ENCODE measurements around the gene ATF7IP2.
A peak's percentile ranks its signal among the peaks of the same experiment; 100 is the strongest.

Gene ATF7IP2

DNA sequence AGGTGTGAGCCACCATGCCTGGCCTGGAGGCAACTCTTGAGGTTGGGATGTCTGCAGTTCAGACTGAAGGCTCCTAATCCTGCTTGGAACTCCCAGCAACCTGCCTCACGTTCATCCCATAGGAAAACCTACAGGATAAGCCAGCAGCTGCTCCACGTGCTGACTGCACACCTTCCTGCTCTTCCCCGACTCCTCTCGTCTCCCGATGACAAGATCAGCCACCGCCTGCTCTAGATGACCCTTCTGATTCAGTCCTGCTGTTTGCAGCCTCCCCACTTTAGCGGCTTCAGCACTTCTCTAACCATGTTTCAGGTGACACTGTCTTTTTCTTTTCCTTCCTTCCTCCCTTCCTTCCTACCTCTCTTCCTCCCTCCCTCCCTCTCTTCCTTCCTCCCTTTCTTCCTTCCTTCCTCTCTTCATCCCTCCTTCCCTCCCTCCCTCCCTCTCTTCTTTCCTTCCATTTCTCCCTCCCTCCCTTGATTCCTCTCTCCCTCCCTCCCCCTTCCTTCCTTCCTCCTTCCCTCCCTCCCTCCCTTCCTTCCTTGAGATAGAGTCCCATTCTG lies 132.7 kb downstream of the ATF7IP2 start:
- no peak for DNase-seq

DNA sequence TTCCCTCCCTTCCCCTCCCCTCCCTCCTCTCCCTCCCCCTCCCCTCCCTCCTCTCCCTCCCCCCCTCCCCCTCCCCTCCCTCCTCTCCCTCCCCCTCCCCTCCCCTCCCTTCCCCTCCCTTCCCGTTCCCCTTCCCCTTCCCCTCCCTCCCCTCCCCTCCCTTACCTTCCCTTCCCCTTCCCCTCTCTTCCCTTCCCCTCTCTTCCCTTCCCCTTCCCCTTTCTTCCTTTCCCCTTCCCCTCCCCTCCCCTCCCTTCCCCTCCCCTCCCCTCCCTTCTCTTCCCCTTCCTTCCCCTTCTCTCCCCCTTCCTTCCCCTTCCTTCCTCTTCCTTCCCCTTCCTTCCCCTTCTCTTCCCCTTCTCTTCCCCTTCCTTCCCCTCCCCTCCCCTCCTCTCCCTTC lies 133.4 kb downstream of the ATF7IP2 start:
- DNase-seq, result no peak

DNA sequence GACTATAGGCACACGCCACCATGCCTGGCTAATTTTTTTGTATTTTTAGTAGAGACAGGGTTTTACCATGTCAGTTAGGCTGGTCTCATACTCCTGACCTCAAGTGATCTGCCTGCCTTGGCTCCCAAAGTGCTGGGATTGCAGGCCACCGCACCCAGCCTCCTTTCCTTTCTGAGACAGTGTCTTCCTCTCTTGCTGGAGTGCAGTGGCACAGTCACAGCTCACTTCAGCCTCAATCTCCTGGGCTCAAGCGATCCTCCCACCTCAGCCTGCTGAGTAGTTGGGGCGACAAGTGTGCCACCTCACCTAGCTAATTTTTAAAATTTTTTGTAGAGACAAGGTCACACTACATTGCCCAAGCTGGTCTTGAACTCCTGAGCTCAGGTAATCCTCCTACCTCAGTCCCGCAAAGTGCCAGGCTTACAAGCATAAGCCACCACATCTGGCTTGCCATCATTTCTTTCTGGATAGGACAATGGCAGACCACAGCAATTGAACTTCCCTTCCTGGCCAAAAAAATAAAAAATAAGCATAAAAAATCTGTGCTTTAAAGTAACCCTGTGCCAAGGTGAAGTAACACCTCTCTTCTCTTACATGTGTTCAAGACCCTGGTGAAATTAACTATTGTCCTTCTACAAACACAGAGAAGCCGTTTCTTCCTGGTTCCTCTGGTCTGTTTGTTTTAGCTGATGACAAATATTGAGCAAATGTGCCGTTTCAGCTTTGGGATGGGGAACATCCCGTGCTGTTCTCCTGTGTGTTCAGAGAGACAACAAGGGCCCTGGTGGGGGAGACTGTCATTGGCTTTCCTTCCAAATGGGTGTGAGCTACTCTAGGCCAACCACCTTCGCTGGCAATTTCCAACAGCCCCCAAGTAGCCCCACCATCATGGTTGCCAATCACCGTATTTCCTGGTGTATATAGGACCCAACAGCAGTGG lies 134.3 kb downstream of the ATF7IP2 start:
- DNase-seq, result no peak

DNA sequence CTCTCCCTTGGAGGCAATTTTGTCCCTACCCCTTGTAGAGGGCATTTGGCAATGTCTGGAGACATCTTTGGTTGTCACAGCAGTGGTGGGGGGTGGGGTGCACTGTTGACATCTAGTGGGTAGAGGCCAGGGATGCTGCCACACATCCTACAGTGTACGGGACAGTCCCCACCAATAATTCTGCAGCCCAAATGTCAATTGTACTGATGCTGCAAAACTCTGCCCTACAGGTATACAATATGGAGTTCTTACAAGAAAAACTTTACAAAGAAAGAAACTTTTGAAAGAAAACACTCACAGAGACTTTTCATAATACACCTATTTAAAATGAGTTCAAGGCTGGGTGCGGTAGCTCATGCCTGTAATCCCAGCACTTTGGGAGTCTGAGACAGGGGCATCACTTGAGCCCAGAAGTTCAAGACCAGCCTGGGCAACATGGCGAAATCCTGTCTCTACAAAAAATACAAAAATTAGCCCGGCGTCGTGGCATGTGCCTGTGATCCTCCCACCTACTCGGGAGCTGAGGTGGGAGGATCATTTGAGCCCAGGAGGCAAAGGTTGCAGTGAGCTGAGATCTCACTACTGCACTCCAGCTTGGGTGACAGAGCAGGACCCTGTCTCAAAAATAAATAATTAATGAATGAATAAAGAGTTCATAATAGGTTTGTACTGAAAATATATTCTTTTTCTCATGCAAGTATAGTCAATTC lies 135.2 kb downstream of the ATF7IP2 start:
- no peak for DNase-seq

DNA sequence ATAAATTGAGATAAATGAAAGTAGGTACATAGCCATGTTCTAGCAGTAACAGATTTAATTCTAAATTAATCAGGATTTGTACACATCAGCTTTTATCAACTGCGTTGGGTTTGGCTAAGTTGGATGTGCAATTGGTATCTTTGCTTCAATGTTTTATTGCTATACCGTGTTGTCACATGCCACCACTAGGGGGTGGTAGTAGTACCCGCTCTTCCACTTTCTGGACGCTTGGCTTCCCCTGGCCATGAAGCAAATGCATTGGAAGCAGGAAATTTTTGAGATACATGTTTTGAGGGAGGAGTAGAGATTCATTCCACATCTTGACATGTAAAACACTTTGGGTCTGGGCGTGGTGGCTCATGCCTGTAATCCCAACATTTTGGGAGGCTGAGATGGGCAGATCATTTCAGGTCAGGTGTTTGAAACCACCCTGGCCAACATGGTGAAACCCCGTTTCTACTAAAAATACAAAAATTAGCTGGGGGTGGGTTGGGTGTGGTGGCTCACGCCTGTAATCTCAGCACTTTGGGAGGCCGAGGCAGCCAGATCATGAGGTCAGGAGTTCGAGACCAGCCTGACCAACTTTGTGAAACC lies 135.9 kb downstream of the ATF7IP2 start:
- peak; percentile 44 to 48 for DNase-seq

DNA sequence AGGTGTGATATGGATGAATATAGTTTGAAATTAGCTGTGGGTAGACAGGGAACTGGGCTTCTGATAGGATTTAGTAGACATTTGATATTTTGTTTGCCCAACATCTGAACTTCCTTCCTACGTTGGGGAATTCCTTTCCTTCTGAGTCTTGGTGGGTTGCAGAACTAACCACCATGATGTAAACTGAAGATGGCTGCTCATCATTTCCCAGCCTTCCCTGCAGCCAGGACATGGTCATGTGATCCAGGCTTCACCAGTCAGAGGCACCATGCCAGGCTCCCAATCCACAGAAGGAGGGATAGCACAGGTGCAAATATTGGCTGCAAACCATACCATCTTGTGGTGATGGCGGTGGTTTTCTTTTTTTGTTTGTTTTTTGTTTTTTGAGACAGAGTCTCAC lies 137.1 kb downstream of the ATF7IP2 start:
- no peak for DNase-seq

DNA sequence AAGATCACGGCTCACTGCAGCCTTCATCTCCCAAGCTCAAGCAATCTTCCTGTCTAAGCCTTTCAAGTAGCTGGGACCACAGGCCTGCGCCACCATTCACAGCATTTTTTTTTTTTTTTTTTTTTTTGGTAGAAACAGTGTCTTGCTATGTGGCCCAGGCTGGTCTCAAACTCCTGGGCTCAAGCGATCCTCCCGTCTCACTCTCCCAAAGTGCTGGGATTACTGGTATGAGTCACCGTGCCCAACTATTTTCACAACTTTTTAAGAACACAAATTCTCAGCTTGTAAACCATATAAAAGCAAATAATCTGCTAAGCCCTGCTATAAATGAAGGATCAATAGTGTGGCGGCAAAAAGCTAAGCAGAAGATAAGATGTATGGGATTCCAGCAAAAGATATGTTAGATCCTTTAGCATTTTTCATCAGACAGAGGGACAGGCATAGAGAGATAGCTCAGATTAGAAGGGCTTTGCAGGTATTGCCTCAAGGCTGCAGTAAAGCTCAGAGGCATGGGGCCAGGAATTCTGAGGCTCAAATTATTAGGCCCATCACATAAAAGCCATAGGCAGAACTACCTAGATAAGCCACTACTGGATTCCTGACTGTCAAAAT lies 139.5 kb downstream of the ATF7IP2 start:
- DNase-seq, result no peak

DNA sequence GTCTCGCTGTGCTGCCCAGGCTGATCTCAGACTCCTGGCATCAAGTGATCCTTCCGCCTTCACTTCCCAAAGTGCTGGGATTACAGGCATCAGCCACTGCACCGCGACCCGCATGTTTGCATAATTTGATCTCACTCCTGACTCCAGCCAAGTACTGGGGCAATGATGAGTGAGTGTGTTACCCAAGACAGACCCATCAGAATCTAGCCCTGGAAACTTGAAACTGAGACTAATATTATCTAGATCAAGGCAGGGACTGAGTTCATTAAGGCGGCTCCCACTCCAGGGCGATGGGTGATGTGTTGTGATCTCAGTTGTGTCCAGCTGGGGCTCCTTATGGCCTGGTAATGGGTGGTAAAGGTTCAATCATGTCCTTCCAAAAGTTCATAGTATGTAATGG lies 141.1 kb downstream of the ATF7IP2 start:
- no peak for DNase-seq

DNA sequence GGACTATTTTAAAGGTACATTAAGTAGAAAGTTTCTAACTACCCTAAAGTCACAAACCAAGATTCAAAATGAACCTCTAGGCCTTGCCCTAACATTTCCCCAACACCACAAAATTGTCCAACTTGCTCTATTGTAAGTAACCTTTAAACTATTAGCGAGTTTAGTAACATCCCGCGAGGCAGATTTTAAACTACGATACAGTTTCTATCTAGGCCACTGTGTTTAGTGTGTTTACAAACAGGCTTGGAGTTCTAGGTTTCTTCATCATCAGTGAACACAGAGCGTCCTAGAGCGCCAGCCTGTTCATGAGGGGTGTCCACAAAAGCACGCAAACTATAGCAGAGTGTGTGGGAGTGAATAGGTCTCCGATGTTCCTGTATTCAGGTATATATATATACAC lies 142.8 kb downstream of the ATF7IP2 start:
- no peak for DNase-seq

DNA sequence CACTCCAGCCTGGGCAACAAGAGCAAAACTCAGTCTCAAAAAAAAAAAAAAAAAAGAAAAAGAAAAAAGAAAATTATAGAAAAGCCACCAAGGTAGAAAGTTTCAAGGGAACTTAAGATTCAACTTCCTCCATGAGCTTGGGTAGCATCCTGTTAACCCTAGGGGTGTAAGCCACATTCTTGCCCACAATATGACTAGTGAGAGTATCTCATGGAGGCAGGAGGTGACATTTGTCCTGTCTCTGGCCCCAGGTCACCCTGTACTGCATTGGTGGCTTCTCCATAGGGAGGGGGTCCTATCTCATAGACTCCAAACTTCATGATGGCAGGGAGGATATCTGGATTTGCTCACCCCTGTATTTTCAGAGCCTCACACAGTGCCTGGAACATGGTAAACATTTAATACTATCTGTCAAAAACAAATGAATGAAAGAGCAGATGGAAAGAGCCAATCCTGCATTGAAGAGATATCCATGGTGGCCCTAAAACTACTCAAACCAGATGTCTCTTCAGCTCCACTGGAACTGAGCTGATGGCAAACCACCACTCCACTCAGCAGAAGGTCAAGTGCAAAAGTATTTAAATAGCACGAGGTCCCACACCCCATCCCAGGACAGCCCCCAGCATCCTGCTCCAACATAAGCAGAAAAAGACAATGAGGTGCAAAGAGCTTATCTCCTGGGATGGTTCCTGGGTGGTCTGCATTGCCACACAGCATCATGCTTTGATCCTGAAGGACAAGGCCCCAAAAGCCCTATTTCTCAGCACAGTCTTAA lies 144.2 kb downstream of the ATF7IP2 start:
- no peak for DNase-seq

DNA sequence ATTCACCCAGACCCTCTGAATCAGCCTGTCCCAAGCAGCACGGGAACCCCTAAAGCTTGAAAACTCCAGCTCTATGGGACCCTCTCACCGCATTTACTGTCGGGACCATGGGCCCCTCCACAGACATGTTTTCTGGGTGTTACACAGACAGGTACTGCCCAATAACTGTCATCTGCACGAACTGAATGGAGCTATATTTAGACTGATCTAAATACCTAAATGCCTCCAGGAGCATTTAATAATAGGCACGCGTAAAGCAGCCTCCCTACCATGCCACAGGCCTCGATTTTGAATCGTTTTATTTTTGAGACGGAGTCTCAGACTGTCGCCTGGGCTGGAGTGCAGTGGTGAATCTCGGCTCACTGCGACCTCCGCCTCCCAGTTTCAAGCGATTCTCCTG lies 144.8 kb downstream of the ATF7IP2 start:
- no peak for DNase-seq

DNA sequence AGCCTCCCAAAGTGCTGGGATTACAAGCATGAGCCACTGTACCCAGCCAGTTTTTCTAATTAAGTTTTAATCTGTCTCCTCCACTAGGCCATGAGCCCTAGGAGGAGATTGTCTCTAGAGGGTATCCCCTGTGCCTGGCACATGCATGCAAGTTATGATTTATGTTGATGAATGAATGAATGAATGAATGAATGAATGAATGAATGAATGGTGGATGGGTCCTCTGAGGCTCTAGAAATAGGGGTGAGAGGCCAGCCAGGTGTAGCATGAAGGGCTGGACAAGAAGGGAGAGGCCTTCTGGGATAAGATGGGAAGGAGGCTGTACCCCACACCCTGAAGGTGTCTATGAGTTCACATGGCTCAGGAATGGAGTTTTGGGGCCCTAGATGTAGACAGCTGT lies 145.7 kb downstream of the ATF7IP2 start:
- DNase-seq, result no peak
